ENCODE data around the gene GCNT1. TPM values are rescaled to one million over a fixed set of nuclear protein-coding genes. Genes with fewer than 3 reads are reported as not detected.

Gene GCNT1
- 0.29 TPM in 2 replicates for total RNA-seq (2014; rRNA removed)
- percentile 20 among the genes with signal in this experiment for Bru-seq, nascent RNA
- percentile 21 among the genes with signal in this experiment for BruChase-seq, experiment 1, labeled RNA remaining after a 6-hour chase
- percentile 24 among the genes with signal in this experiment for BruChase-seq, experiment 2, labeled RNA remaining after a 2-hour chase
- long read RNA-seq, result 0 reads

DNA sequence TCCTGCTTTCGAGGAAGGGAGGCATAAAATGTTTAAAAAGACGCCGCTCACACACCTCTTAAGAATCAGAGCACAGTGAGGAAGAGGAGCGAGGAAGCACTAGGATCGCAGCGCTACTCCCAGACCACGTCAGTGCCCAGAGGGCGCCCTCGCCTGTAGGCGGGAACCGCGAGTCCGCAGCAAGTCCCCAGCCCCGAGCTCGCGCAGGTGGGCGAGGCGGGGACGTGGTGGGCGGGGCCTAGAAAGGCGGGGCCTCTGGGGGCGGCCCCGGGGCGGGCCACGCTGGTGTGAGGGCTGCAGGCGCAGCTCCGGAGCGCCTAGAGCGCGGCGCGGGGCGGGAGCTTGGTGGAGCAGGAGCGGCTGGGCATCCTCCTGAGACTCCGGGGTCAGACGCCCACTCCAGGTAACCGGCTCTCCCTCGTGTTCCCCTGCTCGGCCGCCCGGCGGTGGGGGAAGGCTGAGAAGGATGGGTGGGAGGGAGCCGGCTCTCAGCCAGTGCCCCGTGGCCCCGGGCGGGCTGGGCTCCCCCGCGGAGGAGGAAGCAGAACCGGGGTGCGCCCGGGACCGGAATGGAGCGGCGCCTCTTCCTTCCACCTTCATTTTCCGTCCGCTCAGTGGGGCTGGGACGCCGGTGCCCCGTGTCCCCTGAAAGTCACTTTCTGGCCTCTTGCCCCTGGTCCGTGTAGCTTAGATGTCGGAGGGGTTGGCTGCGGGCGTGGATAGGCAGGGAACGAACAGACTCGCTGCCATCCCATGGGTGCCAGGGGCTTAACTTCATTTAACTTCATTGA lies at the start of gene GCNT1:
GCNT1 (plus strand) TSS at position 280 of the 791 bp plus-strand sequence. CDS start 43,200 bp downstream, outside the sequence.
- Histone ChIP-seq H2AFZ (ENCODE audit: low read length) (peak within 1 kb of the TSS; percentile 78), H4K20me1 (ENCODE audit: low read length) (no peaks in the 10 kb centered on the region), H3K4me1 (ENCODE audit: insufficient read depth, low read length) (no peaks in the 10 kb centered on the region), H3K9me3 (ENCODE audit: low read length) (no peaks in the 10 kb centered on the region), H3F3A (ENCODE audit: low read length, unreplicated experiment) (no peaks in the 10 kb centered on the region), H3K36me3 (ENCODE audit: low read depth, low read length) (no peaks in the 10 kb centered on the region), H3K27me3 (ENCODE audit: low read length) (no peaks in the 10 kb centered on the region), H3K9ac (ENCODE audit: low read length) (peak within 1 kb of the TSS; percentile 25; the same call in 1 of the 2 replicates), H3K9me2 (replicated peaks; ENCODE audit: low read length) (no peaks in the 10 kb centered on the region), H3K4me2 (ENCODE audit: low read length) (peak within 1 kb of the TSS; percentile 95), H3K79me2 (ENCODE audit: low read length) (no peaks in the 10 kb centered on the region), H3K4me3 (ENCODE audit: low read length) (peak within 1 kb of the TSS; percentile 74), H3K27ac (ENCODE audit: low read length) (no peak within 1 kb of the TSS)
- no peak for TF ChIP-seq EZH2 (IDR thresholded peaks at IDR 0.05; ENCODE audit: low read length, unreplicated experiment)
- TF ChIP-seq, protein P1, sequence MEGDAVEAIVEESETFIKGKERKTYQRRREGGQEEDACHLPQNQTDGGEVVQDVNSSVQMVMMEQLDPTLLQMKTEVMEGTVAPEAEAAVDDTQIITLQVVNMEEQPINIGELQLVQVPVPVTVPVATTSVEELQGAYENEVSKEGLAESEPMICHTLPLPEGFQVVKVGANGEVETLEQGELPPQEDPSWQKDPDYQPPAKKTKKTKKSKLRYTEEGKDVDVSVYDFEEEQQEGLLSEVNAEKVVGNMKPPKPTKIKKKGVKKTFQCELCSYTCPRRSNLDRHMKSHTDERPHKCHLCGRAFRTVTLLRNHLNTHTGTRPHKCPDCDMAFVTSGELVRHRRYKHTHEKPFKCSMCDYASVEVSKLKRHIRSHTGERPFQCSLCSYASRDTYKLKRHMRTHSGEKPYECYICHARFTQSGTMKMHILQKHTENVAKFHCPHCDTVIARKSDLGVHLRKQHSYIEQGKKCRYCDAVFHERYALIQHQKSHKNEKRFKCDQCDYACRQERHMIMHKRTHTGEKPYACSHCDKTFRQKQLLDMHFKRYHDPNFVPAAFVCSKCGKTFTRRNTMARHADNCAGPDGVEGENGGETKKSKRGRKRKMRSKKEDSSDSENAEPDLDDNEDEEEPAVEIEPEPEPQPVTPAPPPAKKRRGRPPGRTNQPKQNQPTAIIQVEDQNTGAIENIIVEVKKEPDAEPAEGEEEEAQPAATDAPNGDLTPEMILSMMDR (conservative IDR thresholded peaks at IDR 0.05; ENCODE audit: low read depth, low read length), result peak; percentile 46
- CTCF ChIA-PET, result interaction anchor here (0.6 kb wide), 1 partner anchor 1507 kb away, joined by 4 read pairs; no protein-coding TSS in a partner anchor
- BruUV-seq (replicated peaks), result no TSS peak
- DNase-seq (peak; percentile 83), ATAC-seq (peak; percentile 87)
- intact Hi-C loops (cut with micrococcal nuclease), result no loop called here
- POLR2A ChIA-PET (ENCODE audit: unreplicated experiment), result no interaction called here

DNA sequence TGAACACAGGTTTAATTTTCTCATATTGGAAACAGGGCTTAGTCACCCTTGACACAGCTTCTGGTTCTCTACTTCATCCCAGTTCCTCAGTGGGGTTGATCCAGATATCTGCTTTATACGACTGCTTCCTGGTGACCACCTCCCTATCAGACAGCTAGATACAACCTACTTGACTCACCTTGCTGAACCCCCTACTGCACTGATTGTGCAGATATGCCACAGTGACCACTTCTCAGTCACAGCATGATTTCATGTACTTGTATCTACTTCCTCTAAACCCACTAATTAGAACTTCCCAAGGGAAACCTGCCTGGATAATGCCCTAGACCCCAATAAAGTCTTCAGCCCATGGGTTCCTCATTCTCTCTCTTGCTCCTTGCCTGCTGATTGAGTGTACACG lies 46.3 kb upstream of the GCNT1 start:
- H2AFZ ChIP-seq (ENCODE audit: low read length), result no peak overlapping the region
- TF ChIP-seq EZH2 (IDR thresholded peaks at IDR 0.05; ENCODE audit: low read length, unreplicated experiment) (no peak), EZH2phosphoT487 (IDR thresholded peaks at IDR 0.05; ENCODE audit: borderline replicate concordance, low read length) (no peak)
- TF ChIP-seq, protein P1 (conservative IDR thresholded peaks at IDR 0.05; ENCODE audit: low read depth, low read length), result no peak
- no peak overlapping the region for H3K27ac ChIP-seq (ENCODE audit: low read length)
- 0 out of 2 replicates have a peak, but pooled peaks cover 7% of the 10 kb centered on the region for H3K4me1 ChIP-seq (ENCODE audit: insufficient read depth, low read length)
- ChIA-PET POLR2A (ENCODE audit: unreplicated experiment) (no interaction called here), CTCF (no interaction called here)
- no peak overlapping the region for H3K4me3 ChIP-seq (ENCODE audit: low read length)
- DNase-seq, result no peak
- intact Hi-C loops (cut with micrococcal nuclease), result no loop called here
- no peak overlapping the region for H3K9ac ChIP-seq (ENCODE audit: low read length)
- no peaks in the 10 kb centered on the region for H3F3A ChIP-seq (ENCODE audit: low read length, unreplicated experiment)
- no peaks in the 10 kb centered on the region for H3K9me2 ChIP-seq (replicated peaks; ENCODE audit: low read length)
- no peaks in the 10 kb centered on the region for H4K20me1 ChIP-seq (ENCODE audit: low read length)
- H3K36me3 ChIP-seq (ENCODE audit: low read depth, low read length), result no peaks in the 10 kb centered on the region
- ATAC-seq, result no peak
- H3K27me3 ChIP-seq (ENCODE audit: low read length), result no peaks in the 10 kb centered on the region
- H3K79me2 ChIP-seq (ENCODE audit: low read length), result no peaks in the 10 kb centered on the region
- BruUV-seq (replicated peaks), result no TSS peak
- H3K9me3 ChIP-seq (ENCODE audit: low read length), result no peaks in the 10 kb centered on the region
- H3K4me2 ChIP-seq (ENCODE audit: low read length), result no peak overlapping the region

DNA sequence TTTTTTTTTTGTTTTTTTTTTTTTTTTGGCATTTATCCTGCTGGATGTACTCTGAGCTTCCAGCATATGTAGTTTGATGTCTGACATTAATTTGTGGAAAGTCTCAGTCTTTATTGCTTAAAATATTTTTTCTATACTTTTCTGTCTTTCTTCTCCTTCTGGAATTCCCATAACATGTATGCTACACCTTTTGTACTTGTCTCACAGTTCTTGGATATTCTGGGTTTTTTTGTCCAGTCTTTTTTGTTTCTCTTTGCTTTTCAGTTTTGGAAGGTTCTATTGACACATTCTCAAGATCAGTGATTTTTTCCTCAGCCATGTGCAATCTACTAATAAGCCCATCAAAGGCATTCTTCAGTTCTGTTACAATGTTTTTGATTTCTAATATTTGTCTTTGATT lies 45.3 kb upstream of the GCNT1 start:
- ATAC-seq, result no peak
- Histone ChIP-seq H3K9ac (ENCODE audit: low read length) (no peak overlapping the region), H3K4me1 (ENCODE audit: insufficient read depth, low read length) (0 out of 2 replicates have a peak, but pooled peaks cover 7% of the 10 kb centered on the region), H3K27ac (ENCODE audit: low read length) (no peak overlapping the region), H3K9me3 (ENCODE audit: low read length) (no peaks in the 10 kb centered on the region), H3K27me3 (ENCODE audit: low read length) (no peaks in the 10 kb centered on the region), H4K20me1 (ENCODE audit: low read length) (no peaks in the 10 kb centered on the region), H3K79me2 (ENCODE audit: low read length) (no peaks in the 10 kb centered on the region), H2AFZ (ENCODE audit: low read length) (no peak overlapping the region), H3K36me3 (ENCODE audit: low read depth, low read length) (no peaks in the 10 kb centered on the region), H3K4me3 (ENCODE audit: low read length) (no peak overlapping the region), H3K9me2 (replicated peaks; ENCODE audit: low read length) (no peaks in the 10 kb centered on the region), H3F3A (ENCODE audit: low read length, unreplicated experiment) (no peaks in the 10 kb centered on the region), H3K4me2 (ENCODE audit: low read length) (no peak overlapping the region)
- intact Hi-C loops (cut with micrococcal nuclease), result no loop called here
- TF ChIP-seq EZH2phosphoT487 (IDR thresholded peaks at IDR 0.05; ENCODE audit: borderline replicate concordance, low read length), result no peak
- no peak for TF ChIP-seq EZH2 (IDR thresholded peaks at IDR 0.05; ENCODE audit: low read length, unreplicated experiment)
- TF ChIP-seq, protein P1 (conservative IDR thresholded peaks at IDR 0.05; ENCODE audit: low read depth, low read length), result no peak
- POLR2A ChIA-PET (ENCODE audit: unreplicated experiment), result no interaction called here
- no TSS peak for BruUV-seq (replicated peaks)
- CTCF ChIA-PET, result no interaction called here
- DNase-seq, result no peak

Measured in PC-3 (cell line).